HepG2 (cell line): ENCODE results near the gene RPGRIP1. TPM values are rescaled to one million over a fixed set of nuclear protein-coding genes. Genes with fewer than 3 reads are reported as not detected.

Experiments
- ATF3 ChIP-seq: sonication (generic); formaldehyde crosslinking; IDR thresholded peaks from 2 replicates; pipeline ENCODE4 v1.4.0; 2020; ENCODE audit warnings: missing genetic modification reagents
- CBX2 ChIP-seq, 2 experiments: fragments of 200-600 bp in 1 of 2; sonication (generic); formaldehyde crosslinking in 1 of 2; IDR thresholded peaks; 2 replicates each; pipeline versions ENCODE4 v1.7.0 to v1.8.1; 2018 to 2022; ENCODE audit warnings: low read depth in 2 of 2, low read length in 1 of 2, mild to moderate bottlenecking in 1 of 2, missing genetic modification reagents in 1 of 2
- EEA1 ChIP-seq: sonication (generic); formaldehyde crosslinking; IDR thresholded peaks from 2 replicates; pipeline ENCODE4 v1.5.1; 2020; ENCODE audit warnings: mild to moderate bottlenecking, missing genetic modification reagents, borderline replicate concordance
- GRHL1 ChIP-seq: sonication (generic); formaldehyde crosslinking; conservative IDR thresholded peaks from 2 replicates; pipeline ENCODE4 v1.8.0; 2022; ENCODE audit warnings: missing genetic modification reagents
- GTF2F1 ChIP-seq: fragments of 150-350 bp; IDR thresholded peaks from 2 replicates; pipeline ENCODE4 v1.6.1; 2014; ENCODE audit warnings: low read length
- HOXA9 ChIP-seq: sonication (generic); formaldehyde crosslinking; IDR thresholded peaks from 2 replicates; pipeline ENCODE4 v1.8.1; 2022; ENCODE audit warnings: missing genetic modification reagents, mild to moderate bottlenecking, moderate library complexity, borderline replicate concordance
- KLF6 ChIP-seq: IDR thresholded peaks from 2 replicates; pipeline ENCODE4 v1.8.0; 2016; ENCODE audit warnings: missing biosample characterization, missing genetic modification reagents
- MED13 ChIP-seq: sonication (generic); formaldehyde crosslinking; IDR thresholded peaks from 2 replicates; pipeline ENCODE4 v1.5.0; 2020; ENCODE audit warnings: missing genetic modification reagents
- MIER3 ChIP-seq: IDR thresholded peaks from 2 replicates; pipeline ENCODE4 v1.6.1; 2016; ENCODE audit warnings: missing compliant biosample characterization, borderline replicate concordance
- MTF2 ChIP-seq: sonication (generic); formaldehyde crosslinking; IDR thresholded peaks from 2 replicates; pipeline ENCODE4 v1.5.0; 2020; ENCODE audit warnings: missing genetic modification reagents, borderline replicate concordance
- SP5 ChIP-seq: IDR thresholded peaks from 2 replicates; pipeline ENCODE4 v1.6.1; 2016; ENCODE audit warnings: low read depth, borderline replicate concordance
- SRSF1 ChIP-seq: fragments of 200-400 bp; formaldehyde crosslinking; optimal IDR thresholded peaks from 2 replicates; pipeline ENCODE3; 2017; ENCODE audit warnings: mild to moderate bottlenecking, low read depth, low read length, moderate library complexity
- SUZ12 ChIP-seq: fragments of 150-350 bp; IDR thresholded peaks from 2 replicates; pipeline ENCODE4 v1.6.1; 2014; ENCODE audit warnings: low read depth, low read length
- TBL1XR1 ChIP-seq: fragments of 150-350 bp; IDR thresholded peaks from 2 replicates; pipeline ENCODE4 v1.6.1; 2014; ENCODE audit warnings: borderline replicate concordance, low read length; ENCODE audit not compliant: partially characterized antibody
- TCF12 ChIP-seq, 2 experiments: fragments of 450-650 bp in 1 of 2; sonication (generic) in 1 of 2; formaldehyde crosslinking in 1 of 2; IDR thresholded peaks; 2 replicates each; pipeline versions ENCODE4 v1.6.1 to v1.8.0; 2017 to 2022; ENCODE audit warnings: antibody characterized with exemption in 1 of 2, mild to moderate bottlenecking in 1 of 2, missing genetic modification reagents in 1 of 2, moderate library complexity in 1 of 2
- ZBTB34 ChIP-seq: sonication (generic); formaldehyde crosslinking; IDR thresholded peaks from 2 replicates; pipeline ENCODE4 v1.8.0; 2022; ENCODE audit warnings: mild to moderate bottlenecking, missing genetic modification reagents
- ZFP1 ChIP-seq: IDR thresholded peaks from 2 replicates; pipeline ENCODE4 v1.6.1; 2016
- ZFP82 ChIP-seq: sonication (generic); formaldehyde crosslinking; IDR thresholded peaks from 2 replicates; pipeline ENCODE4 v1.5.1; 2020; ENCODE audit warnings: mild to moderate bottlenecking, missing genetic modification reagents, borderline replicate concordance
- ZKSCAN8 ChIP-seq: IDR thresholded peaks from 2 replicates; pipeline ENCODE4 v1.6.1; 2016; ENCODE audit warnings: borderline replicate concordance, missing genetic modification reagents, missing compliant biosample characterization
- ZMYM4 ChIP-seq: sonication (generic); formaldehyde crosslinking; IDR thresholded peaks from 2 replicates; pipeline ENCODE4 v1.8.1; 2023; ENCODE audit warnings: mild to moderate bottlenecking, missing genetic modification reagents
- ZNF335 ChIP-seq: sonication (generic); formaldehyde crosslinking; IDR thresholded peaks from 2 replicates; pipeline ENCODE4 v1.4.0; 2020; ENCODE audit warnings: missing genetic modification reagents
- ZNF841 ChIP-seq: sonication (generic); formaldehyde crosslinking; IDR thresholded peaks from 2 replicates; pipeline ENCODE4 v1.8.1; 2023; ENCODE audit warnings: missing genetic modification reagents, borderline replicate concordance
- polyA plus RNA-seq, 8 experiments: library from polyadenylated mRNA; depleted of rRNA in 3 of 8; stranded (reverse) in 7 of 8; unstranded in 1 of 8; fragments of >200 nt; fragmentation: Illumina TruSeq in 4 of 8; extraction: Trizol in 4 of 8; gene quantifications; 2 replicates each; pipeline versions ENCODE4 v1.2.1 to v1.2.3, GENCODE V29; 2011 to 2016; ENCODE audit warnings: low read depth in 4 of 8, missing spikeins in 1 of 8, mixed read lengths in 1 of 8; ENCODE audit not compliant: insufficient read depth in 1 of 8
- total RNA-seq, 5 experiments: library from RNA; depleted of rRNA; stranded (reverse); fragments of >200 nt; fragmentation: Illumina TruSeq; extraction: Trizol; gene quantifications; 2 replicates each; pipeline ENCODE4 v1.2.3, GENCODE V29; 2016; ENCODE audit warnings: low read depth in 1 of 5
- TF ChIP-seq, protein P1 (sequence below), 2 experiments: sonication (generic) in 1 of 2; formaldehyde crosslinking in 1 of 2; IDR thresholded peaks; 2 replicates each; pipeline versions ENCODE4 v1.4.0 to v1.6.1; 2018 to 2020; ENCODE audit warnings: missing genetic modification reagents in 2 of 2, borderline replicate concordance in 1 of 2, low read depth in 1 of 2, mild to moderate bottlenecking in 1 of 2, missing biosample characterization in 1 of 2
- TF ChIP-seq, protein P2 (sequence below): sonication (generic); formaldehyde crosslinking; IDR thresholded peaks from 2 replicates; pipeline ENCODE4 v1.4.0; 2020; ENCODE audit warnings: missing genetic modification reagents

RPGRIP1 gene
- total and polyA plus RNA-seq, 2 of the 13 experiments (the other 11 are each of a cell fraction or from before 2014, with no cell fraction given) = 0.13 to 1.1 TPM

- no peak for TF ChIP-seq HOXA9 (CRISPR knock-in tag)
- TF ChIP-seq ZFP82 (CRISPR knock-in tag) = no peak
- TF ChIP-seq, protein P1, sequence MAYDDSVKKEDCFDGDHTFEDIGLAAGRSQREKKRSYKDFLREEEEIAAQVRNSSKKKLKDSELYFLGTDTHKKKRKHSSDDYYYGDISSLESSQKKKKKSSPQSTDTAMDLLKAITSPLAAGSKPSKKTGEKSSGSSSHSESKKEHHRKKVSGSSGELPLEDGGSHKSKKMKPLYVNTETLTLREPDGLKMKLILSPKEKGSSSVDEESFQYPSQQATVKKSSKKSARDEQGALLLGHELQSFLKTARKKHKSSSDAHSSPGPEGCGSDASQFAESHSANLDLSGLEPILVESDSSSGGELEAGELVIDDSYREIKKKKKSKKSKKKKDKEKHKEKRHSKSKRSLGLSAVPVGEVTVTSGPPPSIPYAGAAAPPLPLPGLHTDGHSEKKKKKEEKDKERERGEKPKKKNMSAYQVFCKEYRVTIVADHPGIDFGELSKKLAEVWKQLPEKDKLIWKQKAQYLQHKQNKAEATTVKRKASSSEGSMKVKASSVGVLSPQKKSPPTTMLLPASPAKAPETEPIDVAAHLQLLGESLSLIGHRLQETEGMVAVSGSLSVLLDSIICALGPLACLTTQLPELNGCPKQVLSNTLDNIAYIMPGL (CRISPR knock-in tag; IDR thresholded peaks at IDR 0.05; ENCODE audit: borderline replicate concordance in 1 of 2, low read depth in 1 of 2) = peak in 1 of 2 experiments; percentile 21; a peak in 1 of 4 replicates
- TF ChIP-seq MTF2 = no peak
- TF ChIP-seq ZMYM4 (CRISPR knock-in tag) = no peak
- TF ChIP-seq ZNF841 (CRISPR knock-in tag) = no peak
- TF ChIP-seq ZBTB34 (CRISPR knock-in tag) = 0 out of 2 replicates have a peak, but pooled peaks have one; percentile 7
- TF ChIP-seq ZKSCAN8 (CRISPR knock-in tag) = no peak
- TF ChIP-seq CBX2 (IDR thresholded peaks at IDR 0.05; ENCODE audit: low read depth, low read length) = no peak
- no peak for TF ChIP-seq CBX2 (CRISPR knock-in tag; IDR thresholded peaks at IDR 0.05; ENCODE audit: low read depth)
- TF ChIP-seq ZFP1 (CRISPR knock-in tag) = no peak
- no peak for TF ChIP-seq SP5
- no peak for TF ChIP-seq GTF2F1
- TF ChIP-seq SRSF1 = no peak
- no peak for TF ChIP-seq GRHL1 (CRISPR knock-in tag)
- TF ChIP-seq ATF3 (CRISPR knock-in tag) = no peak
- TF ChIP-seq, protein P2, sequence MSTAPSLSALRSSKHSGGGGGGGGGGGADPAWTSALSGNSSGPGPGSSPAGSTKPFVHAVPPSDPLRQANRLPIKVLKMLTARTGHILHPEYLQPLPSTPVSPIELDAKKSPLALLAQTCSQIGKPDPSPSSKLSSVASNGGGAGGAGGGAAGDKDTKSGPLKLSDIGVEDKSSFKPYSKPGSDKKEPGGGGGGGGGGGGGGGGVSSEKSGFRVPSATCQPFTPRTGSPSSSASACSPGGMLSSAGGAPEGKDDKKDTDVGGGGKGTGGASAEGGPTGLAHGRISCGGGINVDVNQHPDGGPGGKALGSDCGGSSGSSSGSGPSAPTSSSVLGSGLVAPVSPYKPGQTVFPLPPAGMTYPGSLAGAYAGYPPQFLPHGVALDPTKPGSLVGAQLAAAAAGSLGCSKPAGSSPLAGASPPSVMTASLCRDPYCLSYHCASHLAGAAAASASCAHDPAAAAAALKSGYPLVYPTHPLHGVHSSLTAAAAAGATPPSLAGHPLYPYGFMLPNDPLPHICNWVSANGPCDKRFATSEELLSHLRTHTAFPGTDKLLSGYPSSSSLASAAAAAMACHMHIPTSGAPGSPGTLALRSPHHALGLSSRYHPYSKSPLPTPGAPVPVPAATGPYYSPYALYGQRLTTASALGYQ = no peak
- TF ChIP-seq EEA1 = no peak
- TF ChIP-seq MIER3 (CRISPR knock-in tag) = 0 out of 2 replicates have a peak, but pooled peaks have one; percentile 7
- TF ChIP-seq TCF12 (IDR thresholded peaks at IDR 0.05) = no peak
- 0 out of 2 replicates have a peak, but pooled peaks have one; percentile 40 for TF ChIP-seq TCF12 (CRISPR knock-in tag; IDR thresholded peaks at IDR 0.05)
- TF ChIP-seq ZNF335 (CRISPR knock-in tag) = no peak
- no peak for TF ChIP-seq TBL1XR1
- no peak for TF ChIP-seq MED13 (CRISPR knock-in tag)
- no peak for TF ChIP-seq SUZ12
- TF ChIP-seq KLF6 = 0 out of 2 replicates have a peak, but pooled peaks have one; percentile 7
Measured at GRCh38 chr14:21309238-21309636, 29.4 kb downstream of the RPGRIP1 start (continued).
